OCI-LY7 (cell line): Measurements from ENCODE around the gene MOB3B.
A peak's percentile ranks its signal among the peaks of the same experiment; 100 is the strongest.

Experiments
- EZH2phosphoT487 ChIP-seq: fragments of 200-600 bp; sonication (generic); IDR thresholded peaks from 2 replicates; pipeline ENCODE4 v1.6.1; 2018; ENCODE audit warnings: low read depth, borderline replicate concordance, mild to moderate bottlenecking, mixed run types, antibody characterized with exemption, low read length, moderate library complexity, mixed read lengths
- TF ChIP-seq, protein P1 (sequence below): fragments of 200-600 bp; sonication (generic); conservative IDR thresholded peaks from 2 replicates; pipeline ENCODE4 v1.5.1; 2014; ENCODE audit warnings: mild to moderate bottlenecking, antibody characterized with exemption, low read length, moderate library complexity, mixed read lengths

DNA sequence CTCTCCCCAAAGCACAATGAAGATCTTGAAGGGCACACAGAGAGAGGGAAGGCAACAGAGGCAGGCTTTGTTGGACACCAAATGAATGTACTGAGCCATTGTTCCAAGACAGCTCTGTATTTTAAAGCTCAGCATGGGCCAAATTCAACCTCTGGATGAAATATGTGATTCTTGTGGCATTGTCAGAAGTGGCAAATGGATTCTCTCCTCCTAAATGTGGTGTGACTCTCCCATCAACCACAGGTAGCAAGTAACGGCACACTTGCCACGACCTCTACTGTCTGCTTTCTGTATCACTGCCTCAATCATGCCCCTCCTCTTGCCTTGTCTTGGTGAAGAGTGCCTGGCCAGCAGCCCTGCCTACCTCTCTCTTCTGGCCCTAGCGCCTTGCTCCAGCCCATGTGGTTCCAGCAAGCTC is 6.1 kb upstream of the MOB3B start:
- TF ChIP-seq, protein P1, sequence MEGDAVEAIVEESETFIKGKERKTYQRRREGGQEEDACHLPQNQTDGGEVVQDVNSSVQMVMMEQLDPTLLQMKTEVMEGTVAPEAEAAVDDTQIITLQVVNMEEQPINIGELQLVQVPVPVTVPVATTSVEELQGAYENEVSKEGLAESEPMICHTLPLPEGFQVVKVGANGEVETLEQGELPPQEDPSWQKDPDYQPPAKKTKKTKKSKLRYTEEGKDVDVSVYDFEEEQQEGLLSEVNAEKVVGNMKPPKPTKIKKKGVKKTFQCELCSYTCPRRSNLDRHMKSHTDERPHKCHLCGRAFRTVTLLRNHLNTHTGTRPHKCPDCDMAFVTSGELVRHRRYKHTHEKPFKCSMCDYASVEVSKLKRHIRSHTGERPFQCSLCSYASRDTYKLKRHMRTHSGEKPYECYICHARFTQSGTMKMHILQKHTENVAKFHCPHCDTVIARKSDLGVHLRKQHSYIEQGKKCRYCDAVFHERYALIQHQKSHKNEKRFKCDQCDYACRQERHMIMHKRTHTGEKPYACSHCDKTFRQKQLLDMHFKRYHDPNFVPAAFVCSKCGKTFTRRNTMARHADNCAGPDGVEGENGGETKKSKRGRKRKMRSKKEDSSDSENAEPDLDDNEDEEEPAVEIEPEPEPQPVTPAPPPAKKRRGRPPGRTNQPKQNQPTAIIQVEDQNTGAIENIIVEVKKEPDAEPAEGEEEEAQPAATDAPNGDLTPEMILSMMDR, result peak; percentile 64
- no peak for TF ChIP-seq EZH2phosphoT487
